ENCODE measurements around the gene MAP3K4. TPM values are rescaled to one million over a fixed set of nuclear protein-coding genes. Genes with fewer than 3 reads are reported as not detected.

The MAP3K4 gene
- total RNA-seq, 1 donor from 2014 or later, result 41.2 TPM

DNA sequence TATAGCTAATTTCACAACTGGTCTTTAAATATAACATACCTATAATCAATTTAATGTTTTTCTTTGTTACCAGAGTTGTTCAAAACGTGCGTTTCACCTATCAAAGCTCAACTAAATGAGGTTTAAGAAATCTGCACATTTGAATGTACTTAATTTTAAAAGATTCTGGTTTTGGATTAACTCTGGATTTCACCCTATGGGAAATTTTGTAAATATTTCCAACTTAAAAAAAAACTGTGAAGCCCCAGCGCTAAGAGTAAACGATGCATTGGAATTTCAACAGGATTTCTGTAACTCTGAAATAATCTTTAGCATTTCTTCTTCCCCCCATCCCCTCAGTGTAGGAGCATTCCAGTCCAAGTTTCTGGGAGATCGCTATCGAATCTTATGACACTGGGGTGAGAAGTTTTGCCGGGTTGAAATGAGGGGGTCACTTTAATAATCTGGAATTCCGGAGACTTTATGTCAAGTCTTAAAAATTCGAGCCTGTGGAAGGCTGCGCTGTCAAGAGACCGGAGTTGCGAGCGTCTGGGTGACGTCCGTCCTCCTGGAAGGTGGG lies 643 bp upstream of the MAP3K4 start:
- H3K9me3 Mint-ChIP-seq (ENCODE audit: unreplicated experiment), result no peaks in the 10 kb centered on the region
- H3K27ac Mint-ChIP-seq (ENCODE audit: unreplicated experiment), result peak overlapping the region; percentile 92
- H3K4me1 Mint-ChIP-seq (ENCODE audit: unreplicated experiment), result peaks cover 8% of the 10 kb centered on the region
- peak overlapping the region; percentile 96 for H3K4me3 Mint-ChIP-seq (ENCODE audit: unreplicated experiment)
- H3K36me3 Mint-ChIP-seq (ENCODE audit: low read depth, unreplicated experiment), result peaks cover 13% of the 10 kb centered on the region
- TF ChIP-seq, protein P1, sequence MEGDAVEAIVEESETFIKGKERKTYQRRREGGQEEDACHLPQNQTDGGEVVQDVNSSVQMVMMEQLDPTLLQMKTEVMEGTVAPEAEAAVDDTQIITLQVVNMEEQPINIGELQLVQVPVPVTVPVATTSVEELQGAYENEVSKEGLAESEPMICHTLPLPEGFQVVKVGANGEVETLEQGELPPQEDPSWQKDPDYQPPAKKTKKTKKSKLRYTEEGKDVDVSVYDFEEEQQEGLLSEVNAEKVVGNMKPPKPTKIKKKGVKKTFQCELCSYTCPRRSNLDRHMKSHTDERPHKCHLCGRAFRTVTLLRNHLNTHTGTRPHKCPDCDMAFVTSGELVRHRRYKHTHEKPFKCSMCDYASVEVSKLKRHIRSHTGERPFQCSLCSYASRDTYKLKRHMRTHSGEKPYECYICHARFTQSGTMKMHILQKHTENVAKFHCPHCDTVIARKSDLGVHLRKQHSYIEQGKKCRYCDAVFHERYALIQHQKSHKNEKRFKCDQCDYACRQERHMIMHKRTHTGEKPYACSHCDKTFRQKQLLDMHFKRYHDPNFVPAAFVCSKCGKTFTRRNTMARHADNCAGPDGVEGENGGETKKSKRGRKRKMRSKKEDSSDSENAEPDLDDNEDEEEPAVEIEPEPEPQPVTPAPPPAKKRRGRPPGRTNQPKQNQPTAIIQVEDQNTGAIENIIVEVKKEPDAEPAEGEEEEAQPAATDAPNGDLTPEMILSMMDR (IDR thresholded peaks at IDR 0.05; ENCODE audit: unreplicated experiment), result no peak
- DNase-seq (ENCODE audit: low spot score), result no peak
- H3K27me3 Mint-ChIP-seq (ENCODE audit: unreplicated experiment), result peaks cover 11% of the 10 kb centered on the region

DNA sequence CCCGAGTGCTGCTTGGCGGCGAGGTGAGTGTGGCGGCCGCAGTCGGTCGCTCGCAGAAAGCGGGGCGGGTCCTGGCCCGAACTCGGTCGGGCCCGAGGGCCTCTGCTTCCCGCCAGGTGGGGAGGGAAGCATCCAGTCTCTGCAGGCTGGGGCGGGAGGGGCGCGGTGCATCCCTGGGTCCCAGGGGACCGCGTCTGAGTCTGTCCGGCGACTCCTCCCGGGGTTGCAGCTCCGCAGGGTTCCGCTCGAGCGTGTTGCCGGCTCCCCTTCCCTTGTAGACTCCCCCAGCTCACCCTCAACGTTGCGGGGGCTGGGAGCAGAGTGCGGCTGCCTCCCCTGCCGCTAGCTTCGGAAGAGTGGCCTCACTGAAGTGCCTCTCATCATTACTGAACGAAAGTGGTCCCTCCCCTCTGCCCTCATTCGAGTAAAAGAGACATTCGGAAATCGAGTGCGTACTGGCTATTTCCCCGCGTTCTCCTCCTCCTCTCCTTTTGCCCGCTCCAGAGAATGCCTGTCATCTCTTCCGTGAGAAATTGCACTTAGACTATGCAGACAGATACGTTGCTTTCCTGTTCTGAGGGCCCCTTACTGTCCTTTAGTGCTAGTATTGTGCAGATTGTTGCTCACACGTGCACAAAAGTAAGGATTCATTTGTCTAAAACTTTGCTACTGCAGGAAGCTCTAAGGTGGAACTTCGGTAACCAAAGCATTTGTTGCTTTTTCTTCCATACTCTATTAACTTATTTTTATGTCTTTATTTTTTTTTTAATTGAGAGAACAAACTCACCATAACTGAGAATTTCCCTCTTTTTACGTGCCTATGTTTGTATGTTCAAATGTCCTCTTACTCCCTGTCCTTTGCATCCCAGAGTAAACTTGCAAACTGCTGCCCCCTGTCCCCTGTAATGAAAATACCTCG lies 751 bp downstream of the MAP3K4 start:
- DNase-seq (ENCODE audit: low spot score), result peak; percentile 49
- no peaks in the 10 kb centered on the region for H3K9me3 Mint-ChIP-seq (ENCODE audit: unreplicated experiment)
- peaks cover 8% of the 10 kb centered on the region for H3K4me1 Mint-ChIP-seq (ENCODE audit: unreplicated experiment)
- peaks cover 6% of the 10 kb centered on the region for H3K36me3 Mint-ChIP-seq (ENCODE audit: low read depth, unreplicated experiment)
- H3K4me3 Mint-ChIP-seq (ENCODE audit: unreplicated experiment), result peak overlapping the region; percentile 98
- TF ChIP-seq, protein P1 (IDR thresholded peaks at IDR 0.05; ENCODE audit: unreplicated experiment), result no peak
- peak overlapping the region; percentile 87 for H3K27ac Mint-ChIP-seq (ENCODE audit: unreplicated experiment)
- H3K27me3 Mint-ChIP-seq (ENCODE audit: unreplicated experiment), result peaks cover 11% of the 10 kb centered on the region

GRCh38 chr6:160992980-160993314 lies 1.4 kb downstream of the MAP3K4 start:
- H3K27ac Mint-ChIP-seq (ENCODE audit: unreplicated experiment), result peak overlapping the region; percentile 87
- H3K4me1 Mint-ChIP-seq (ENCODE audit: unreplicated experiment), result peaks cover 8% of the 10 kb centered on the region
- no peaks in the 10 kb centered on the region for H3K9me3 Mint-ChIP-seq (ENCODE audit: unreplicated experiment)
- no peak for DNase-seq (ENCODE audit: low spot score)
- H3K27me3 Mint-ChIP-seq (ENCODE audit: unreplicated experiment), result peaks cover 11% of the 10 kb centered on the region
- H3K36me3 Mint-ChIP-seq (ENCODE audit: low read depth, unreplicated experiment), result peaks cover 6% of the 10 kb centered on the region
- peak overlapping the region; percentile 98 for H3K4me3 Mint-ChIP-seq (ENCODE audit: unreplicated experiment)
- TF ChIP-seq, protein P1 (IDR thresholded peaks at IDR 0.05; ENCODE audit: unreplicated experiment), result no peak

- no peak for DNase-seq (ENCODE audit: low spot score)
- H3K4me1 Mint-ChIP-seq (ENCODE audit: unreplicated experiment), result peaks cover 8% of the 10 kb centered on the region
- TF ChIP-seq, protein P1 (IDR thresholded peaks at IDR 0.05; ENCODE audit: unreplicated experiment), result no peak
- H3K36me3 Mint-ChIP-seq (ENCODE audit: low read depth, unreplicated experiment), result peaks cover 6% of the 10 kb centered on the region
- H3K4me3 Mint-ChIP-seq (ENCODE audit: unreplicated experiment), result no peak overlapping the region
- H3K27ac Mint-ChIP-seq (ENCODE audit: unreplicated experiment), result no peak overlapping the region
- no peaks in the 10 kb centered on the region for H3K9me3 Mint-ChIP-seq (ENCODE audit: unreplicated experiment)
- peaks cover 11% of the 10 kb centered on the region for H3K27me3 Mint-ChIP-seq (ENCODE audit: unreplicated experiment)
Measured at GRCh38 chr6:160995271-160995670, 3.7 kb downstream of the MAP3K4 start.

DNA sequence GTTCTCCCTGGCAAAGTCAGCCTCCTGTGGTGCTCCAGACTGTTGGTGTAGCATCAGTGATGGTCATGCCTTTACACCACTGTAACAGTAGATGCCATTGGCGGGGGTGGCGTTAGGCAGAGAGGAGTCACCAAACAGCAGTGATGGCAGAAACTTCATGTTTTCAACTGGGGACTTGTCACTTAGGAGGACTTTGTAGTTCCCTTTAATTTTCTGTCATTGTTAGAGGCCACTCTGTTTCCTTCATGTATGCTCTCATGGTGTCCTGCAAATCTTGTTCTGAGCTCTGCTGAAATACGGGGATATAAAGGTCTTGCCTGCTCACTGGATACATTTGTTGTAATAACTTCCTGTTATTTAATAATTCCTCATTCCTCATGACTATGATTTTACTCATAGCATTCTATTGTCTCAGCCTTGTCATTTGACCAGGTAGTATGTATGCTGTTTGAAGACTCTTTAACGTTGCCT lies 4.6 kb downstream of the MAP3K4 start:
- no peak overlapping the region for H3K4me3 Mint-ChIP-seq (ENCODE audit: unreplicated experiment)

More for the DNA sequence above, 4.6 kb downstream of the MAP3K4 start:
- H3K27ac Mint-ChIP-seq (ENCODE audit: unreplicated experiment), result no peak overlapping the region
- TF ChIP-seq, protein P1 (IDR thresholded peaks at IDR 0.05; ENCODE audit: unreplicated experiment), result no peak
- H3K4me1 Mint-ChIP-seq (ENCODE audit: unreplicated experiment), result peaks cover 8% of the 10 kb centered on the region
- H3K36me3 Mint-ChIP-seq (ENCODE audit: low read depth, unreplicated experiment), result peaks cover 6% of the 10 kb centered on the region
- no peaks in the 10 kb centered on the region for H3K9me3 Mint-ChIP-seq (ENCODE audit: unreplicated experiment)
- no peak for DNase-seq (ENCODE audit: low spot score)
- peaks cover 9% of the 10 kb centered on the region for H3K27me3 Mint-ChIP-seq (ENCODE audit: unreplicated experiment)
